ENCODE measurements around the gene EPHA2.
"Not testable (repeated sequence)": the region's sequence is repeated elsewhere in the genome, so short reads cannot be mapped to it uniquely, and the experiment has no call there.

EPHA2 gene

GRCh38 chr1:16167331-16168143 lies 11.7 kb upstream of the EPHA2 start:
- no peak for DNase-seq (ENCODE audit: low spot score)

DNA sequence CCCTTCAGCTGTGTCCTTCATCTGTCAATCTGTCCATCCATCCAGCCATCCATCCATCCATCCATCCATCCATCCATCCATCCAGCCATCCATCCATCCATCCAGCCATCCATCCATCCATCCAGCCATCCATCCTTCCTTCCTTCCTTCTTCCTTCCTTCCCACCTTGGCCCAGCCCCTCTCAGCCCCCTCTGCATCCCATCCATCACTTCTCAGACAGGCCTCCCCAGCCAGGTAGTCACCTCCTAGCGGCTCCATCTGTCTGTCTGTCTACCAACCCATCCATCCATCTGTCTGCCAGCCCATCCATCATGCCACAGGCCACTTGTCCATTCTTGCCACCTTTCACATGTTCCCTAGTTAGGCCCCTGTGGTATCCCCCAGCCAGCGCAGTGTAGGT lies 10.2 kb upstream of the EPHA2 start:
- DNase-seq (ENCODE audit: low spot score), result no peak

DNA sequence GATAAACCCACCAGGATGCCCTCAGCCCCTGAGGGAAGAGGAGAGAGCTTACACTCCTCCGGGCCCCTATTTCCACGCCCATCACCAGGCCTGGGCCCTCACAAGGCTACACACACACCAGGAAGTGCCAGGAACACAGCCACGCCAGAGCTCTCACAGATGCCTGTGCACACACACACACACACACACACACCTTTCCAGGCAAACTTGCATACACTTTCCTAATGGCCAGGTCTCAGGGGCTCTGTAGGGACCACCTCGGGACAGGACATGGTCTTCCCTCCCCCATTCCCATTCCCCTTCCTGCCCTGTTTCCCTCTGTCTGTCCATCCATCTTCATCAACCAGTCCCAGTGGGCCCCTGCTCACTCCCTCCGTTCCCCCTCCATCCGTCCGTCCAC lies 9.7 kb upstream of the EPHA2 start:
- no peak for DNase-seq (ENCODE audit: low spot score)

DNA sequence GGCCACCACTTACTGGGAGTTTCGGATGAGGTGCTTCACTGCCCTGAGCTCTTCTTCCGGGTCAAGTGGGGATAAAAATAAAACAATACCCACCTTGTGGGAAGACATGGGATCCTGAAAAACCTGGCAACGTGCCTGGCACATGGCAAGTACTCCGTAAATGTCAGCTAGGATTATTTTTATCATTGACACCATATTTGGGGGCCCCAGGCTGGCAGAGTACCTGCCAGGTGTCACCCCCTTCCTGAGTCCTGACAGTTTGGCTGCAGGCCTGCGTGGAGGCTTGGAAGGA lies 9.2 kb upstream of the EPHA2 start:
- no peak for DNase-seq (ENCODE audit: low spot score)

GRCh38 chr1:16164213-16165072 lies 8.6 kb upstream of the EPHA2 start:
- no peak for DNase-seq (ENCODE audit: low spot score)

DNA sequence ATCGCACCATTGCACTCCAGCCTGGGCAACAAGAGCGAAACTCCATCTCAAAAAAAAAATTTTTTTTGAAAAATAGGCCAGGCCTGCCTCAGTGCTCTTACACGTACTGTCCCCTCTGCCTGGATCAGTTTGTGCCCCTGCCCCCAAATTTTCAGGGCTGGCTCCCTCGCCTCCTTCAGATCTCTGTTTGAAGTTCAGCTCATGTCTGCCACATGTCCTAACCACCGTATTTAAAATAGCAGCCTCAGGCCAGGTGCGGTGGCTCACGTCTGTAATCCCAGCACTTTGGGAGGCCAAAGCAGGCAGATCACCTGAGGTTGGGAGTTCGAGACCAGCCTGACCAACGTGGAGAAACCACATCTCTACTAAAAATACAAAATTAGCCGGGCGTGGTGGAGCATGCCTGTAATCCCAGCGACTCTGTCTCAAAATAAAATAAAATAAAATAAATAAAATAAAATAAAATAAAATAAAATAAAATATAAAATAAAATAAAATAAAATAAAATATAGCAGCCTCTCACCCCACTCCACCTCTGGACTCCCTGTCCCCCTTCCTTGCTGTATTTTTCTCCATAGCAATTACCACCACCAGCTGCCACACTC lies 7.8 kb upstream of the EPHA2 start:
- DNase-seq (ENCODE audit: low spot score), result not testable (repeated sequence)

- no peak for DNase-seq (ENCODE audit: low spot score)
Observed at GRCh38 chr1:16162163-16162822, 6.4 kb upstream of the EPHA2 start.

GRCh38 chr1:16161717-16162116 lies 5.8 kb upstream of the EPHA2 start:
- DNase-seq (ENCODE audit: low spot score), result no peak

DNA sequence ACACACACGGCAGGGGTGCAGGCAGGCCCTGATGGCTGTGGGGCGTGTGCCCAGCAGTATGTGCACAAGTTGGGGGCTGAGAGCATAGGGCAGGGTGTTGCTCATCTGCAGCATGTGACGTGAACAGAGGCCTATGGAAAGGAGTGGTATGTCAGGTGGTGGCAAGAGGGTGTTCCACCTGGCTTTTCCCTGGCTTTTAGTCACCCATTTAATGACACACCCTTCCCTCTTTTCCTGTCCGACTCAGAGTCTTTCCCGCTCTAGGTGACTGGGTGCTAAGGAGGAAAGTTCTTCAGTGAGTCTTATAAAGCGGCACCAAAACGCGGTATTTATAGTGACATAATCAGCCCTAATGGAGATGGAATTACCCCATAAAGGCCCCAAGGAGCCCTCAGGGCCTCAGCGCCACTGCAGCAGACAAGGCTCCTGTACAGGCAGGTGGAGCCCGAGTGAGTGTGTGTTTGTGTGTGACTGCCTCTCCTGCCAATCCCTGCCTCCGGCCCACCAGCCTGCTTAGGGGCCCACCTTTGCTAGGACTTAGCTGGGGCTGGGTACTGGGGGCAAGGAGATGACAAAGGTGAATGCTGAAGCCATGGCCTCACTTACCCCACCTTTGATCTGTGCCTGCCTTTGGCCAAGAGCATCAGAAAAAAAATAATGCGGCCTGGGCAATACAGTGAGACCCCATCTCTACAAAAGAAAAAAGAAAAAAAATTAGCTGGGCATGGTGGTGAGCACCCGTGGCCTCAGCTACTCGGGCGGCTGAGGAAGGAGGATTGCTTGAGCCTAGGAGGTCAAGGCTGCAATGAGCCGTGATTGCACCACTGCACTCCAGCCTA lies 3.3 kb upstream of the EPHA2 start:
- DNase-seq (ENCODE audit: low spot score), result no peak

DNA sequence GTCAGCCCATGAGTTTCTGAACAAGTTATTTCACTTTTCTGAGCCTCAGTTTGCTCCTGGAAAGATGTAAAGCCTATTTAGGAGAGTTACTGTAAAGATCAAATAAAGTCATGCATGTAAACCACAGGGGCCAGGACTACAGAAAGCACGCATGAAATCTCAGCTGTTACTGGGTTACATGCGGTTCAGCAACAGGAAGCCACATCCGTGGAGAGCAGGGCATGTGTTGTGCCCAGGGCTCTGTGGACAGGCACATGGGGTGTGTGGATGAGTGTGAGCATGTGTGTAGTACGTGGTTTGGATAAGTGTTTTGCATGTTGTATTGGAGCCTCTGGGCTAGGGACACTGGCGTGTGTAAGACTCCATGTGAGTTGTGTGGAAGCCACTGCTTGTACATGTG lies 2.2 kb upstream of the EPHA2 start:
- DNase-seq (ENCODE audit: low spot score), result no peak

DNA sequence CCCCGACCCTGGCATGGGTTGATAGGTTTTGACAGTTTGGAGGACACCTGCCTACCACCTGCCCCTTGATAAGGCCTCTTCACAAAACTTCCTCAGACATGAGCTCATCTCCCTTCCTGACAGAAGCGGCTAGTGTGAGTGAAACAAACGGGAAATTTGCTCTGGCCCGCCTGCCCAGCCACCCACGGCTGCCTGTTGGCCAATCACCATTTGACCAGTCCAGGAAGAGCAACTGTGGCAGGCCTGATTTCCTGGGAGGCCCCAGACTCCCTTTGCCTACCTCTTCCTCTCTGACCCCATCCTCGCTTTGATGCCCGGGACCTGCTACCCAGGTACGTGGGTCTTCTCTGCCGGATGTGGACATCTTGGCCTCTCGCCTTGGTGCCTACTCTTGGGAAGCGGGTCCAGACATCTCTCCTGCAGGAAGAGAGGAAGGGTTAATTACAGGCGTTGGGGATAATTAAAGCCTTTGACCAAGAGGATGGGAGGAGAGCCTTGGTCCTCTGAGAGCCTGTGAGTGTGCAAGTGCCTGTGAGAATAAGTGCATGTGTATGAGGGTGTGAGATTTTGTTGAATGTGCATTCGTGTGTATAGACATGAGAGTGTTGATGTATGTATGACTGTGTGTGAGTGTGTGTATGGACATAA lies 1.1 kb upstream of the EPHA2 start:
- peak; percentile 52 for DNase-seq (ENCODE audit: low spot score)

DNA sequence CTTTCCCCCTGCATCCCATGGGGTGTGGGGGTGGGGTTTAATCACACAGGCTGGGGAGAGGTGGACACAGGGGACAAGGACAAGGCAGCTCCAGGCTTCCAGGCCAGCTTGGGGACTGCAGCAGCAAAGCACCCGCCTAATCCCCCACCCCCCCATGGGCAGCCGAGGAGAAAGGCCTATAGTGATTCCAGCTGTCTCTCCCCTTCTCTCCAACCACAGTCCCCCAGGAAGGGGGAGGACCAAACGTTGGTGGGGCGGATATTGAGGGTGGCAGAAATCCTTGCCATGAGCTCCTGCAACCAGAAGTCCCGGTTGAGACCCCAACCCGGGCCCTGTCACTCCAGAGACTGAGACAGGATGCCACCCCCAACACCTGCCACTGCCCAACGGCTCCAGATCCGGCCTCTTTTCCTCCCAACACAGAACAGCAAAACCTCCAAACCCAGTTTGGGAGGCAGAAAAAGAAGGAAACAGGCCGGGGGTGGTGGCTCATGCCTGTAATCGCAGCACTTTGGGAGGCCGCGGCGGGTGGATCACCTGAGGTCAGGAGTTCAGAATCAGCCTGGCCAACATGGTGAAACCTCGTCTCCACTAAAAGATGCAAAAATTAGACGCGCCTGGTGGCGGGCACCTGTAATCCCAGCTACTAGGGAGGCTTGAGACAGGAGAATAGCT lies 1.7 kb downstream of the EPHA2 start:
- DNase-seq (ENCODE audit: low spot score), result no peak

GRCh38 chr1:16153096-16153998 lies 2.5 kb downstream of the EPHA2 start:
- no peak for DNase-seq (ENCODE audit: low spot score)

GRCh38 chr1:16152481-16153087 lies 3.3 kb downstream of the EPHA2 start:
- no peak for DNase-seq (ENCODE audit: low spot score)

- DNase-seq (ENCODE audit: low spot score), result no peak
Observed at GRCh38 chr1:16151995-16152384, 3.9 kb downstream of the EPHA2 start.

DNA sequence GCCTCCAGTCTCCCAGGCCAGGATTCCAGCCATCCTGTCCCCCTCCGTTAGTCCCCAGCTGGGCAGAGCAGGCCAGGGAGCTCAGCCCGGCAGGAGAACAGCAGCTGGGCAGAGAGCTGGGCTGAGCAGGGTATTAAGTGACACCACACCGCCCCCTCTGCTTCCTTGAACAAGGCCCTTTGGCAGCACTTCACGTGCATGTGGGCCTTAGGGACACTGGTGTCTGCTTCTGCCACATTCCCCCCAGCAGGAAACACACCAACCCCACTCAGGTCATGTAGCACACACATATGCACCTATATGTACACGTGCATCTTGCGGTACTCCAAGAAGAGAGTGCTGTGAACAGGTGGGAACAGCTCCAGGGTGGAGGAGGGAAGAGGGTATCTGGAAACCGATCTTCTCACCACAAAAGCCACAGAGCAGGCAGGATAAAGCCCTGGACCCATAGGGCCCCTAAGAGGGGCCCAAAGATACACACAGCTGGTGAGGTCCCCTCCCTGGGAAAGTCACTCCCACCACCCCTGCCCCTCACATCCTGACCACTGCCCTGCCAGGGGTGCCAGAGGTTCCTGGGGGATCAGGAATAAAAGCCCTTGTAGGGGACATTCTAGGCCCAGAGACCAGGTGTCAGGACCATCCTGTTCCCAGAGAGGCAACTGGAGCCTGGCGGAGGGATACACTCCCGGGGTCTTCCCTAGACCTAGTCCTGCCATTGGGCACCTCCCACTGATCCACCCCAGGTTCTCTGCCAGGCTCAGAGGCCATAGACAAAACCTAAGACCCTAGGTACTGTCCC lies 4.5 kb downstream of the EPHA2 start:
- DNase-seq (ENCODE audit: low spot score), result no peak

GRCh38 chr1:16150508-16150907 lies 5.4 kb downstream of the EPHA2 start:
- no peak for DNase-seq (ENCODE audit: low spot score)

Measured in Ammon's horn (tissue), 1 donor.